Measurements from ENCODE around the gene TRIP10. TPM values are rescaled to one million over a fixed set of nuclear protein-coding genes. Genes with fewer than 3 reads are reported as not detected.
"Not testable (repeated sequence)": the region's sequence is repeated elsewhere in the genome, so short reads cannot be mapped to it uniquely, and the experiment has no call there.

The TRIP10 gene
- polyA plus RNA-seq, 3 donors, result 1.5 to 2.4 (median 1.9) TPM

GRCh38 chr19:6797646-6798045 lies 58.2 kb downstream of the TRIP10 start:
- H4K20me1 ChIP-seq (ENCODE audit: insufficient read depth, low read length), result peaks cover 93% of the 10 kb centered on the region
- peak overlapping the region in 1 of 3 experiments; percentile 20 for H3K4me3 ChIP-seq (replicated peaks in 1 of 3; ENCODE audit: low read depth in 2 of 3, low read length in 3 of 3)
- H3K27me3 ChIP-seq (ENCODE audit: control insufficient read depth in 2 of 2, insufficient read depth in 2 of 2, low read length in 2 of 2), result no peaks in the 10 kb centered on the region
- peaks cover 8 to 9% of the 10 kb centered on the region in 2 donors for H3K9me3 ChIP-seq (replicated peaks in 1 of 2; ENCODE audit: control insufficient read depth in 1 of 2, insufficient read depth in 1 of 2, low read length in 2 of 2)
- peak overlapping the region; percentile 80 to 91 (median 87) for H3K27ac Mint-ChIP-seq
- peaks cover 74% of the 10 kb centered on the region for H3K4me1 Mint-ChIP-seq
- peak overlapping the region in 1 of 2 donors; percentile 46 for H3K4me3 Mint-ChIP-seq
- no peak overlapping the region for H3K9ac ChIP-seq (ENCODE audit: insufficient read depth, low read length, poor library complexity, severe bottlenecking)
- 92% methylated on average over 4 of the region's 9 CpGs for WGBS (ENCODE audit: insufficient coverage)
- intact Hi-C loops (cut with micrococcal nuclease), result no loop called here
- TF ChIP-seq, protein P1, sequence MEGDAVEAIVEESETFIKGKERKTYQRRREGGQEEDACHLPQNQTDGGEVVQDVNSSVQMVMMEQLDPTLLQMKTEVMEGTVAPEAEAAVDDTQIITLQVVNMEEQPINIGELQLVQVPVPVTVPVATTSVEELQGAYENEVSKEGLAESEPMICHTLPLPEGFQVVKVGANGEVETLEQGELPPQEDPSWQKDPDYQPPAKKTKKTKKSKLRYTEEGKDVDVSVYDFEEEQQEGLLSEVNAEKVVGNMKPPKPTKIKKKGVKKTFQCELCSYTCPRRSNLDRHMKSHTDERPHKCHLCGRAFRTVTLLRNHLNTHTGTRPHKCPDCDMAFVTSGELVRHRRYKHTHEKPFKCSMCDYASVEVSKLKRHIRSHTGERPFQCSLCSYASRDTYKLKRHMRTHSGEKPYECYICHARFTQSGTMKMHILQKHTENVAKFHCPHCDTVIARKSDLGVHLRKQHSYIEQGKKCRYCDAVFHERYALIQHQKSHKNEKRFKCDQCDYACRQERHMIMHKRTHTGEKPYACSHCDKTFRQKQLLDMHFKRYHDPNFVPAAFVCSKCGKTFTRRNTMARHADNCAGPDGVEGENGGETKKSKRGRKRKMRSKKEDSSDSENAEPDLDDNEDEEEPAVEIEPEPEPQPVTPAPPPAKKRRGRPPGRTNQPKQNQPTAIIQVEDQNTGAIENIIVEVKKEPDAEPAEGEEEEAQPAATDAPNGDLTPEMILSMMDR (IDR thresholded peaks at IDR 0.05), result no peak
- H3K79me2 ChIP-seq (ENCODE audit: insufficient read depth, low read length), result peaks cover 90% of the 10 kb centered on the region
- H3K4me2 ChIP-seq (replicated peaks; ENCODE audit: extremely low read depth, low read length, poor library complexity, severe bottlenecking), result peak overlapping the region; percentile 36
- H3K27me3 Mint-ChIP-seq (ENCODE audit: low read depth in 3 of 3), result no peaks in the 10 kb centered on the region
- H3K9me3 Mint-ChIP-seq, result peaks cover 4 to 13% (median 7%) of the 10 kb centered on the region in 7 donors
- peaks cover 32 to 51% of the 10 kb centered on the region in 2 donors for H3K36me3 Mint-ChIP-seq
- peak overlapping the region; percentile 21 to 57 for H3K27ac ChIP-seq (ENCODE audit: low read depth in 1 of 2, low read length in 2 of 2)
- peaks cover 11 to 22% of the 10 kb centered on the region in 2 donors for H3K36me3 ChIP-seq (replicated peaks in 1 of 2; ENCODE audit: control insufficient read depth in 1 of 2, insufficient read depth in 2 of 2, low read length in 2 of 2)
- H2AFZ ChIP-seq (ENCODE audit: insufficient read depth, low read depth, low read length, poor library complexity, severe bottlenecking), result no peak overlapping the region
- H3K4me1 ChIP-seq (ENCODE audit: control insufficient read depth in 1 of 2, insufficient read depth in 2 of 2, low read length in 2 of 2), result peaks cover 57 to 69% of the 10 kb centered on the region in 2 donors
- peak; percentile 44 to 82 (median 76) for DNase-seq

DNA sequence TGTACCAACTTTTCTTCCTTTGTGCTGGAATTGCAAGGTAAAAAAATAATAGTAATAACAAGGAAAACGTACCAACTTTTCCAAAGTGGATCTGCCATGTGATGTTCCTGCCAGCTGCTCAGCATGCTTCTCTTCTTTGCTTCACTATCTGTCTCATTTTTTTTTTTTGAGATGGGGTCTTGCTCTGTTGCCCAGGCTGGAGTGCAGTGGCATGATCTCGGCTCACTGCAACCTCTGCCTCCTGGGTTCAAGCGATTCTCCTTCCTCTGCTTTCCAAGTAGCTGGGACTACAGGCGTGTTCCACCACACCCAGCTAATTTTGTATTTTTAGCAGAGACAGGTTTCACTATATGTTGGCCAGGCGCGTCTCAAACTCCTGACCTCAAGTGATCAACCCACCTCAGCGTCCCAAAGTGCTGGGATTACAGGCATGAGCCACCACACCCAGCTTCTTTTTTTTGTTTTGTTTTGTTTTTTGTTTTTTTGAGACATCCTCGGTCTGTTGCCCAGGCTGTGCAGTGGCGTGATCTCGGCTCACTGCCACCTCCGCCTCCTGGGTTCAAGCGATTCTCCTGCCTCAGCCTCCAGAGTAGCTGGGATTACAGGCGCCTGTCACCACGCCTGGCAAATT lies 60.8 kb downstream of the TRIP10 start:
- H3K9me3 Mint-ChIP-seq; DNase-seq; H2AFZ ChIP-seq (ENCODE audit: insufficient read depth, low read depth, low read length, poor library complexity, severe bottlenecking); H3K27me3 Mint-ChIP-seq (ENCODE audit: low read depth in 3 of 3); intact Hi-C loops (cut with micrococcal nuclease); H3K9me3 ChIP-seq (replicated peaks in 1 of 2; ENCODE audit: control insufficient read depth in 1 of 2, insufficient read depth in 1 of 2, low read length in 2 of 2); H3K27me3 ChIP-seq (ENCODE audit: control insufficient read depth in 2 of 2, insufficient read depth in 2 of 2, low read length in 2 of 2); H3K36me3 ChIP-seq (replicated peaks in 1 of 2; ENCODE audit: control insufficient read depth in 1 of 2, insufficient read depth in 2 of 2, low read length in 2 of 2): not testable (repeated sequence)
- H3K4me3 Mint-ChIP-seq, result peak overlapping the region; percentile 76 to 92
- peaks cover 72 to 85% of the 10 kb centered on the region in 2 donors for H3K4me1 ChIP-seq (ENCODE audit: control insufficient read depth in 1 of 2, insufficient read depth in 2 of 2, low read length in 2 of 2)
- peak overlapping the region; percentile 98 to 100 (median 99) for H3K27ac Mint-ChIP-seq
- peaks cover 81% of the 10 kb centered on the region for H3K4me1 Mint-ChIP-seq
- peak overlapping the region in 1 of 3 experiments; percentile 73 for H3K4me3 ChIP-seq (replicated peaks in 1 of 3; ENCODE audit: low read depth in 2 of 3, low read length in 3 of 3)
- H3K36me3 Mint-ChIP-seq, result peaks cover 19 to 32% of the 10 kb centered on the region in 2 donors
- peaks cover 93% of the 10 kb centered on the region for H4K20me1 ChIP-seq (ENCODE audit: insufficient read depth, low read length)
- 100% methylated on average over 1 of the region's 14 CpGs for WGBS (ENCODE audit: insufficient coverage)
- H3K79me2 ChIP-seq (ENCODE audit: insufficient read depth, low read length), result peaks cover 90% of the 10 kb centered on the region
- peak overlapping the region; percentile 48 for H3K9ac ChIP-seq (ENCODE audit: insufficient read depth, low read length, poor library complexity, severe bottlenecking)
- peak overlapping the region; percentile 83 for H3K4me2 ChIP-seq (replicated peaks; ENCODE audit: extremely low read depth, low read length, poor library complexity, severe bottlenecking)
- H3K27ac ChIP-seq (ENCODE audit: low read depth in 1 of 2, low read length in 2 of 2), result peak overlapping the region; percentile 85 to 89
